GM19438 (cell line): ENCODE data around the gene ARSJ.

Experiments
- ATAC-seq: cut with Tn5 transposase; IDR thresholded peaks from one replicate; pipeline ENCODE4 v1.9.1; 2021; ENCODE audit warnings: low read depth; ENCODE audit not compliant: unreplicated experiment

ARSJ gene

GRCh38 chr4:113990886-113991285, 11.4 kb upstream of the ARSJ start:
- no peak for ATAC-seq

GRCh38 chr4:113987382-113987941, 8.0 kb upstream of the ARSJ start:
- no peak for ATAC-seq

GRCh38 chr4:113982181-113982580, 2.7 kb upstream of the ARSJ start:
- no peak for ATAC-seq

GRCh38 chr4:113981591-113981990, 2.1 kb upstream of the ARSJ start:
- ATAC-seq: no peak

GRCh38 chr4:113979905-113980615, 613 bp upstream of the ARSJ start:
- ATAC-seq: no peak

GRCh38 chr4:113978561-113979147, 793 bp downstream of the ARSJ start:
- ATAC-seq: no peak

GRCh38 chr4:113978105-113978504, 1.3 kb downstream of the ARSJ start:
- no peak for ATAC-seq

- ATAC-seq: no peak
Observed at GRCh38 chr4:113977526-113977855, 2.0 kb downstream of the ARSJ start.

- ATAC-seq: no peak
Observed at GRCh38 chr4:113976741-113977525, 2.5 kb downstream of the ARSJ start.

GRCh38 chr4:113975578-113975977, 3.9 kb downstream of the ARSJ start:
- ATAC-seq: no peak

GRCh38 chr4:113974467-113974866, 5.0 kb downstream of the ARSJ start:
- no peak for ATAC-seq

- no peak for ATAC-seq
Observed at GRCh38 chr4:113973345-113973744, 6.1 kb downstream of the ARSJ start.

- ATAC-seq: no peak
Observed at GRCh38 chr4:113972781-113973180, 6.7 kb downstream of the ARSJ start.

GRCh38 chr4:113971706-113972360, 7.6 kb downstream of the ARSJ start:
- ATAC-seq: no peak

GRCh38 chr4:113969709-113970334, 9.6 kb downstream of the ARSJ start:
- ATAC-seq: no peak

GRCh38 chr4:113968473-113968872, 11.0 kb downstream of the ARSJ start:
- no peak for ATAC-seq

GRCh38 chr4:113967687-113968086, 11.8 kb downstream of the ARSJ start:
- no peak for ATAC-seq

- no peak for ATAC-seq
Observed at GRCh38 chr4:113962719-113963265, 16.7 kb downstream of the ARSJ start.

- ATAC-seq: no peak
Observed at GRCh38 chr4:113962016-113962347, 17.5 kb downstream of the ARSJ start.

GRCh38 chr4:113960684-113961321, 18.6 kb downstream of the ARSJ start:
- no peak for ATAC-seq
